HG02938 (cell line): ENCODE data around the gene MARCHF3.

Source experiments
- ATAC-seq: cut with Tn5 transposase; IDR thresholded peaks from one replicate; pipeline ENCODE4 v1.9.1; 2021; ENCODE audit warnings: mild to moderate bottlenecking, moderate library complexity; ENCODE audit not compliant: unreplicated experiment

MARCHF3 gene

GRCh38 chr5:126884269-126884819, 146.0 kb downstream of the MARCHF3 start:
- no peak for ATAC-seq

DNA sequence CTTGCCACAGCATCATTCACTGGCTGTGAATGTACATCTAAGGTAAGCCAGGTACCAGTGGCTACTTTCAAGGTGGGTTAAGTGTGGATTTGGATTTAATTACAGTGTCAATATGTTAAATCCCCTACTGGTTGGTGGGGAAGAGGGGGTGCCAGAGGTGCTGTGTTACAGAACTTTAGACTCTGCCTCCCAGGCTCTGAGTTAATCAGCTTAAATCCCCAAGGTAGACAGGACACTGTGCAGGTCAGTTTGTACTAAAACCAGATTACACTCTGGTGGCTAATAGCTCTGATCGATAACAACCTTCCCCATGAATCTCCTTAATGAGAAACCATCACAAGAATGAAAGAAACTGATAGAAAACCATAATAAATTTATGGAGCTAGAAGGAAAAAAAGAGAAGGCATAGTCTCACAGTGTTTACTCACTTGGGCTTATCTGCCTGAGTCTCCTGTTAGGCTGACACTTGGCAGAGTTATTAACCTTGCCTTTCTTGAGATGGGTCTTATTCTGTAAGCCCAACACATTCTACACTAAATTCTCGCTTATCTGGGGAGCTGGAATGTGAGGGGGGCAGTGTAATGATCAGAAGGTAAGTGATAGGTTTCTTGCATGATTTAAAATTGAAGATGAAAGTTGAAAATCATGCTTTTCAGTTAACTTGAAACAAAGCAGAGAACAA, 146.7 kb downstream of the MARCHF3 start:
- ATAC-seq = no peak

DNA sequence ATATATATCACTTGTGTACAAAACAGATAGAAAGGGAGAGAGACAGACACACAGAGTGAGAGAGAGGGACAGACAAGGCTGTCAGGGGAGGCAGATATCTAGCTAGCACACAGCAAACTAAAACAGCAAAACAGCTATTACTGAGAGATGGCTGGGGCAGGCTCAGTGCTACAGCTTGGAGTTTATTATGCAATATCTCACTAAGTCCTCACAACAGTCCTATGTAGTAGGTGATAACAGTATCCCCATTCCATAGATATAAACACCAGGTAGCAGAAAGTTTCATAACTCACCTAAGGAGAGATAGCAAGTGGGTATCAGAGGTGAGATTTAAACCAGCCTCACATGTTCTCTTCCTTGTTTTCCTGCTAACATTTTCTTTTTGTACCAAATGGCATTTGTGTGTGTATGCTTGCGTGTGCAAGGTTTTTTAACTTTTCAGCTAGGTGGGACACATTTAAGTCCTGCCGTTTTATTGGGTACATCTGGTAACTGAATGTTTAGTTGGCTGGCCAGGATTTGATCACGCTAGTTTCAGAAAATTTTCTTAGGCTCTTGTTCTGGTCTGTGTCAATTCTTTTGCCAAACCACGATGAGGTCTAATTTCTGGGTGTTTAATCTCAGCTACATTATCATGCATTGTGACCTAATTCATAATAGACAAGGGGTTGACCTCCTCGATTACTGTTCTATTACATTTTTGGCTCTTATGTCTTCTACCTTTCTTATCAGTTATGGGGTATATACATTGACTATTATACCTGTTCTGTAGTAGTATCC, 148.3 kb downstream of the MARCHF3 start:
- no peak for ATAC-seq

- ATAC-seq = no peak
Observed at GRCh38 chr5:126878634-126879033, 151.7 kb downstream of the MARCHF3 start.

DNA sequence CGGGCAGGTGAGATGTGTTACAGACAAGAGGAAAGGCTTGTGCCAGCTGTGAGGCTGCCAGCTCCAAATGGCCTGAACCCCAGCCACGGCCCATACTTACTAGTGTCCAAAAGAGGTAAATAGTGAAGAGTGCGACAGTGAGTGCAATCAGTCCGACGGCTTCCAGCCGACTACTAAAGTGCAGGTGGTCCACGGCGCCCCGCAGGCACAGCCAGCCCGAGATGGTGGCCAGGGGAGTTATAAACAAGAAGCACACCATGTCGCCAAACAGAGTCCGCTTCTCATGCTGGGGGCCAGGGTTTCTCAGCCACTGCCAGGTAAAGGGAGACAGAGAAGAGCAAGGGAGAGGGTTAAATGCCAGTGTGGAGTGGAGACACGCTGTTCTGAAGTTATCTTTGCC, 152.3 kb downstream of the MARCHF3 start:
- ATAC-seq = no peak

- ATAC-seq = no peak
Observed at GRCh38 chr5:126877602-126878001, 152.8 kb downstream of the MARCHF3 start.

- no peak for ATAC-seq
Observed at GRCh38 chr5:126875303-126875785, 155.0 kb downstream of the MARCHF3 start.

GRCh38 chr5:126872561-126873354, 157.6 kb downstream of the MARCHF3 start:
- ATAC-seq = no peak

- ATAC-seq = no peak
Observed at GRCh38 chr5:126871441-126871840, 158.9 kb downstream of the MARCHF3 start.

DNA sequence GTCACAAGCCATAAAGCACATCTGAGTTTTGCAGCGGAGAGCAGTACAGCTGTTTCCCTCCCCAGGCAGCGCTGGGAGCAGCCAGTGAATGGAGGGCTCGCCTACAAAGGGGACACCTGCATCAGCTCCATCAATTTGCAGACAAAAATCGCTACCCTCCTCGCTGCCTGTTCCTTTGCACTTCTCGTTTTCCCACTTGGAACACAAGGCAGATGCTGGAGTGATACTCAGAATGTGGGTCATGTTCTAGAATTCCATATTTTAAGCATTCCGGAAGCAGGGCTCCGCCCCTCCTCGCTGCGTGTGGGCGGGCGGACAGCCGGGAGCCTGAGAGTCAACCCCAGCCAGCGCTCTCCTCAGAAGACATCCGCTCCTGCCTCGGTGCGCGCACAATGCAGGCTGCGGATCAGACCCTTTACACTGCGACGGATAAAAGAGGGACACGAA, 161.3 kb downstream of the MARCHF3 start:
- peak; percentile 78 for ATAC-seq

DNA sequence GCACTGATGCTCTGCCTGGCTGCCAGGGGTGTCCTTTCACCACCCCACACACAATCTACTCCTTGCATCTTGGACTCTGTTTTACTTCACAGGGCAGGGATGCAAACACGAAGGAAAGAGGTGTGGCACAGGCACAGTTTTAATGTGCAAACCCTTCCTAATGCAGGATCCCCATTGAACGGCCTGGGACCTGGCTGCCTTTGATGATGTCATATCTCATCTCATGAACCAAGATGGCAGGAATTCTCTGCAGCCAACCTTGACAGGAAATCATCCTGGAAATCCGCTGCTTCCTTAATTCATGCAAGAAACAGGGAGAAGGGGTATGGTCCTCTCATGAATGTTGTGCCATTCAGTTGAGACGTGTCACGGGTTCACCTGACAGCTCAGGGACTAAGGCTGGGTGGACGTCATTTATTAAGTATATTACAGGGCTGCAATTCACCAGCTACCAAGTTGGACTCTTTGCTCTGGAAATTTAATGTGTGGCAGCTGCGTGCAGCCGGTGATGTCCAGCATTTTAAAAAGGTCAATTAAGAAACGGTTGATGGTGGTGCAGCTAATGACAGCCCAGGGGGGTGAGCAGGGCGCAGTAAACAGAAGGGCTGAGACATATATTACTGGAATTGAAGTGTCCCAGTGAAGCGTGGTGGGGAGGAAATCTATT, 161.9 kb downstream of the MARCHF3 start:
- ATAC-seq = peak; percentile 9

DNA sequence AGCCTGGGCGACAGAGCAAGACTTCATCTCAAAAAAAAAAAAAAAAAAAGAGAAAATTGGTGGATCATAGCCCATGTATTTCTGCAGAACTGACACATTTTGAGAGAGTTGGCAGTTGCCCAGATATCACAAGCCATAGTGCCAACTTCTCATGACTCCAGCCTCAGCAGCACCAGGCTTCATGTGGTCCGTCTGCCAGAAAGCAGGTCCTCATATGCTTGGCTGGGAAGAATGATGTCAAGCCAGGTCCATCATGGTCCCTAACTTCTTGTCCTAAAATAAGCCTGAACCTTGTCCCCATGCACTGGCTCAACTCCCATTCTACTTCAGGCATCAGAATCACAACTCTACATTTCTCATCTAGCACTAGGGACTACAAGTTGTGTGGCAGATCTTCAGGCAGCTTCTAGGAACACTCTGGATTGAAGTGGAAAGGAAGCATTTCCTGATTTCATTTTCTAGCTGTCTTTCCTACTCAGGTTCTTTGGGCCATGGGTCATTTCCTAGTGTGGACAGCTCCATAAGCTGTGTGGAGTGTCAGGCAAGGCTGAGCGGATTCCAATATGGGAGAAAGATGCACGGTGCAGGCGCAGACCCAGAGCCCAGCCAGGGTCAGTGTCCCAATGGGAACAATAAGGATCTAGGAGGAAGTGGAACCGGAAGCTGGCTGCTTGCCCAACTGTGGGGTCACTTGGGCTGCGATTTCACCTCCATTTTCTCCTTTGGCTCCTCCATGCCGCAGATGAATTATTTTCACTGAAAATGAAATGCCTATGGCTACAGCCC, 163.3 kb downstream of the MARCHF3 start:
- no peak for ATAC-seq

DNA sequence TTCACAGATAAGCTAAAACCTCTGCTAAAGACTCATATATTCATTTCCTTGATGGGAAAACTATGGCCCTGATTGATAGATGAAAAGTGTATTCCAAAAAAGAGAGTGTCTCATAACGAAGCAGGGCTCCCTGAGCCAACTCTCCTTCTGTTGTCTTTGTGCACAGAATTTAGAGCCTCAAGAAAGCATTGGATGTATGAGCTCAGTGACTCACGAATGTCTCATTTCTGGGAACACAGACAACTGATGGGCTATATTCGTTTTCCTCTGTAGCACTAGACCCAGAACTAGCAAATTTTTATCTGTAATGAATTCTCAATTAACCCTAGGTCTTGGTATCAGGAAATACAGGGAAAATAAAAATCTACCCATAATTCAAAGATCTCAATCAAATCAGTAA, 165.1 kb downstream of the MARCHF3 start:
- ATAC-seq = no peak

- ATAC-seq = no peak
Observed at GRCh38 chr5:126864042-126864688, 166.2 kb downstream of the MARCHF3 start.

DNA sequence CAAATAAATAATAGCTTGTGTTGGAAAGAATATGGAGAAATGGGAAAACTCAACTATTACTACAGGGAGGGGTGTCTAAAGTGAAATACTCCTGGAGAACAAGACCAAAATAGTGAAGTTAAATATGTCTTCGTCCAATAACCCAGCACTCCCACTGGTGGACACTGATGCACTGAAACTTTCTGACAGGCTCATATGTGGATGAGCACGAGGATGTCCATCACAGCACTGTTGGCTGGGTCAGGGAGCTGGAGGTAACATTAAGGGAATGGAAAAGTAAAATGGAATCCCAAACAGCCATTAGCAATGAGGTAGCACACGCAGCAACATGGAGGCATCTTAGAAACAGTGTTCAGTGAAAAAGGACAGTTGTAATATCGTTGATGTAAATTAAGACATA, 167.0 kb downstream of the MARCHF3 start:
- no peak for ATAC-seq

DNA sequence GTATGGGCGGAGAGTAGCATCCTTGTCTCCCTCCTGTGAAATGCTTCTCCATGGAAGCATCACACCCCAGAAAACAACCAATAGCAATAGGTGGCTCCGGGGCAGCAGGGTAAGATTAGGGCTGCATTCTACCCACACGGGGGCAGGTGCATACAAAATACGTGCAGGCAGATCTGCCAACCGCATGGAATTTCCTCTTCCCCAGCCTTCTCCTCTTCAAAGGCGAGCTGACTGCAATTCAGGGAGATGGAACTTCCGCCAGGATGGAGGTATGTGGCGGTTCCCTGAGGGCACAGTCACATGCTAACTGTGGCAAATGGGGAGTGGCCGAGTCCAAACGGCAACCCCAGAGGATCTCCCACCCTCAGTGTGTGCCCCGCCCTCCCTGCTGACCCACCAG, 171.9 kb downstream of the MARCHF3 start:
- ATAC-seq = no peak

GRCh38 chr5:126857472-126858410, 172.6 kb downstream of the MARCHF3 start:
- ATAC-seq = no peak

GRCh38 chr5:126855266-126855665, 175.1 kb downstream of the MARCHF3 start:
- no peak for ATAC-seq
